Esophagus muscularis mucosa (tissue), 4 donors: ENCODE results near the gene DEDD. TPM values are rescaled to one million over a fixed set of nuclear protein-coding genes. Genes with fewer than 3 reads are reported as not detected.
A peak's percentile ranks its signal among the peaks of the same experiment; 100 is the strongest.

Experiments
- DNase-seq: peaks from one replicate; pipeline ENCODE4 v3.0.0-alpha.2; 2017; ENCODE audit errors: extremely low spot score
- H3K27ac ChIP-seq, 4 donors: fragments of 200-600 bp; sonication (generic); replicated peaks in 1 of 4; 1 replicate in 3 of 4; 2 replicates in 1 of 4; pipeline ENCODE4 v1.5.1; 2016 to 2019; ENCODE audit warnings: mild to moderate bottlenecking in 1 of 4
- H3K27me3 ChIP-seq, 4 donors: fragments of 200-600 bp; sonication (generic); one replicate each; pipeline versions ENCODE4 v1.5.1 to v1.6.0; 2016 to 2019
- H3K36me3 ChIP-seq, 4 donors: fragments of 200-600 bp; sonication (generic); one replicate each; pipeline ENCODE4 v1.5.1; 2016 to 2019
- H3K4me1 ChIP-seq, 4 donors: fragments of 200-600 bp; sonication (generic); one replicate each; pipeline ENCODE4 v1.5.1; 2016 to 2019
- H3K4me3 ChIP-seq, 4 donors: fragments of 200-600 bp; sonication (generic); 1 replicate in 2 of 4; 2 replicates in 2 of 4; pipeline ENCODE4 v1.5.1; 2016 to 2019; ENCODE audit warnings: mild to moderate bottlenecking in 4 of 4, moderate library complexity in 1 of 4
- H3K9me3 ChIP-seq, 4 donors: fragments of 200-600 bp; sonication (generic); 1 replicate in 3 of 4; 2 replicates in 1 of 4; pipeline ENCODE4 v1.5.1; 2016 to 2019
- EP300 ChIP-seq: sonication (generic); formaldehyde crosslinking; IDR thresholded peaks from one replicate; pipeline ENCODE4 v1.6.1; 2017; ENCODE audit warnings: antibody characterized with exemption
- POLR2A ChIP-seq: fragments of 450-650 bp; IDR thresholded peaks from one replicate; pipeline ENCODE4 v1.6.1; 2017; ENCODE audit warnings: antibody characterized with exemption, moderate library complexity, mild to moderate bottlenecking, low read depth
- POLR2AphosphoS5 ChIP-seq, 2 donors: sonication (generic); formaldehyde crosslinking; IDR thresholded peaks; one replicate each; pipeline ENCODE4 v1.6.1; 2017; ENCODE audit warnings: antibody characterized with exemption in 2 of 2
- WGBS: methylation state at CpG from one replicate; pipeline ENCODE4 v1.1.5; 2018; 5-methylcytosine and 5-hydroxymethylcytosine counted together
- intact Hi-C: fragments of 100-400 bp; cut with DNase I; formaldehyde crosslinking; loops from one replicate; pipeline ENCODE4 v1.15.1; 2023
- total RNA-seq, 4 donors: library from RNA; depleted of rRNA; stranded (reverse); fragments of >200 nt; gene quantifications; one replicate each; pipeline versions ENCODE4 v1.1.0 to v1.2.1, GENCODE V29; 2016
- TF ChIP-seq, protein P1 (sequence below), 3 experiments: fragments of 200-600 bp in 2 of 3; fragments of 450-650 bp in 1 of 3; sonication (generic) in 2 of 3; IDR thresholded peaks; one replicate each; pipeline ENCODE4 v1.5.1; 2017 to 2019; ENCODE audit warnings: antibody characterized with exemption in 3 of 3, mild to moderate bottlenecking in 2 of 3, moderate library complexity in 1 of 3

DEDD gene
- total RNA-seq, 4 donors from 2014 or later: 37.0 to 82.5 (median 47.7) TPM

- Histone ChIP-seq H3K9me3 (no peaks in the 10 kb centered on the region), H3K4me3 (no peak overlapping the region), H3K4me1 (peaks cover 30 to 46% (median 39%) of the 10 kb centered on the region in 4 donors), H3K27ac (peak overlapping the region in 3 of 4 donors; percentile 20 to 66 (median 40)), H3K27me3 (no peaks in the 10 kb centered on the region), H3K36me3 (peaks cover 41 to 76% (median 72%) of the 10 kb centered on the region in 4 donors)
- TF ChIP-seq POLR2A (no peak), EP300 (no peak), POLR2AphosphoS5 (IDR thresholded peaks at IDR 0.05) (no peak)
- TF ChIP-seq, protein P1, sequence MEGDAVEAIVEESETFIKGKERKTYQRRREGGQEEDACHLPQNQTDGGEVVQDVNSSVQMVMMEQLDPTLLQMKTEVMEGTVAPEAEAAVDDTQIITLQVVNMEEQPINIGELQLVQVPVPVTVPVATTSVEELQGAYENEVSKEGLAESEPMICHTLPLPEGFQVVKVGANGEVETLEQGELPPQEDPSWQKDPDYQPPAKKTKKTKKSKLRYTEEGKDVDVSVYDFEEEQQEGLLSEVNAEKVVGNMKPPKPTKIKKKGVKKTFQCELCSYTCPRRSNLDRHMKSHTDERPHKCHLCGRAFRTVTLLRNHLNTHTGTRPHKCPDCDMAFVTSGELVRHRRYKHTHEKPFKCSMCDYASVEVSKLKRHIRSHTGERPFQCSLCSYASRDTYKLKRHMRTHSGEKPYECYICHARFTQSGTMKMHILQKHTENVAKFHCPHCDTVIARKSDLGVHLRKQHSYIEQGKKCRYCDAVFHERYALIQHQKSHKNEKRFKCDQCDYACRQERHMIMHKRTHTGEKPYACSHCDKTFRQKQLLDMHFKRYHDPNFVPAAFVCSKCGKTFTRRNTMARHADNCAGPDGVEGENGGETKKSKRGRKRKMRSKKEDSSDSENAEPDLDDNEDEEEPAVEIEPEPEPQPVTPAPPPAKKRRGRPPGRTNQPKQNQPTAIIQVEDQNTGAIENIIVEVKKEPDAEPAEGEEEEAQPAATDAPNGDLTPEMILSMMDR (IDR thresholded peaks at IDR 0.05): no peak
- WGBS: 93% methylated on average over 11 of the region's 11 CpGs
- intact Hi-C loops: no loop called here
- DNase-seq: no peak
Measured at GRCh38 chr1:161173711-161174110, 41.2 kb upstream of the DEDD start.

DNA sequence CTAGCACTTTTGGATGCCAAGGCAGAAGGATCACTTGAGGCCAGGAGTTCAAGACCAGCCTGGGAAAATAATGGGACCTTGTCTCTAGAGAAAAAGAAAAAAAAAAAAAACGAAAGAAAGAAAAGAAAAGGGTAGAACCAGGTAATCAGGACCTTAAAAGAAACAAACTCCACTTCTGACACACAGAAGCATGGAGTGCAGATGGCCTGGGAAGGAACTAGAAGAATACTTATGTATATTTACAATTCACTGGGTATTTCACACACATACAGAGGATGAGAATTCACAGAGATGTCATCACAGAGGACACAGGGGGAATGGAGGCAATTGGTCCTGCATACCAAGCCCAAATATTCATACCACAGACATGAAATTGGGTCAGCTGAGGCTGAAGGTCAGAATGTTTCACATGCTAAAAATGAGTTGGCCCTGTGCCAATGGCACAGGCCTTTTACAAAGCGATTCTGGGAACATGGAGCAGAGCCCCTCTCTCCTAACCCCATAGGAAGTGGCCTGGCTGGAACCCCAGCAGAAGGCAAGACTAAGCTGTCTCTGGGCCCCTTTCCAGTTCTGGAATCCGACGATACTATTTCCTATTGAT, 40.4 kb upstream of the DEDD start:
- no peak for DNase-seq
- Histone ChIP-seq H3K27ac (peak overlapping the region; percentile 20 to 66 (median 40)), H3K4me3 (no peak overlapping the region), H3K27me3 (no peaks in the 10 kb centered on the region), H3K36me3 (peaks cover 41 to 80% (median 78%) of the 10 kb centered on the region in 4 donors), H3K4me1 (peaks cover 27 to 43% (median 42%) of the 10 kb centered on the region in 4 donors), H3K9me3 (no peaks in the 10 kb centered on the region)
- TF ChIP-seq POLR2A (no peak), POLR2AphosphoS5 (IDR thresholded peaks at IDR 0.05) (peak; percentile 6 to 54), EP300 (no peak)
- TF ChIP-seq, protein P1 (IDR thresholded peaks at IDR 0.05): no peak
- WGBS: 45% methylated on average over 4 of the region's 4 CpGs
- intact Hi-C loops: no loop called here

- no peak for DNase-seq
Measured at GRCh38 chr1:161172349-161172748, 39.9 kb upstream of the DEDD start.

GRCh38 chr1:161171696-161172095, 39.2 kb upstream of the DEDD start:
- Histone ChIP-seq H3K4me1 (peaks cover 34 to 50% (median 47%) of the 10 kb centered on the region in 4 donors), H3K4me3 (no peak overlapping the region), H3K9me3 (no peaks in the 10 kb centered on the region), H3K27ac (peak overlapping the region in 3 of 4 donors; percentile 32 to 41 (median 40)), H3K27me3 (no peaks in the 10 kb centered on the region), H3K36me3 (peaks cover 41 to 80% (median 78%) of the 10 kb centered on the region in 4 donors)
- TF ChIP-seq EP300 (no peak), POLR2AphosphoS5 (IDR thresholded peaks at IDR 0.05) (no peak), POLR2A (no peak)
- TF ChIP-seq, protein P1 (IDR thresholded peaks at IDR 0.05): no peak
- intact Hi-C loops: no loop called here
- WGBS: 91% methylated on average over 9 of the region's 12 CpGs
- no peak for DNase-seq

More at GRCh38 chr1:161172349-161172748, 39.9 kb upstream of the DEDD start:
- H3K27me3 ChIP-seq: no peaks in the 10 kb centered on the region
- WGBS: 77% methylated on average over 1 of the region's 1 CpG
- H3K4me3 ChIP-seq: no peak overlapping the region
- intact Hi-C loops: no loop called here
- H3K4me1 ChIP-seq: peaks cover 28 to 44% (median 43%) of the 10 kb centered on the region in 4 donors
- no peaks in the 10 kb centered on the region for H3K9me3 ChIP-seq
- H3K27ac ChIP-seq: peak overlapping the region; percentile 20 to 50 (median 40)
- peaks cover 41 to 80% (median 78%) of the 10 kb centered on the region in 4 donors for H3K36me3 ChIP-seq
- TF ChIP-seq POLR2AphosphoS5 (IDR thresholded peaks at IDR 0.05) (no peak), POLR2A (no peak), EP300 (no peak)
- TF ChIP-seq, protein P1 (IDR thresholded peaks at IDR 0.05): no peak
